Measurements from ENCODE around the gene ZNF124. TPM values are rescaled to one million over a fixed set of nuclear protein-coding genes. Genes with fewer than 3 reads are reported as not detected.
A peak's percentile ranks its signal among the peaks of the same experiment; 100 is the strongest.

The ZNF124 gene
- total RNA-seq, 1 experiment from 2014 or later, result 22.8 TPM

DNA sequence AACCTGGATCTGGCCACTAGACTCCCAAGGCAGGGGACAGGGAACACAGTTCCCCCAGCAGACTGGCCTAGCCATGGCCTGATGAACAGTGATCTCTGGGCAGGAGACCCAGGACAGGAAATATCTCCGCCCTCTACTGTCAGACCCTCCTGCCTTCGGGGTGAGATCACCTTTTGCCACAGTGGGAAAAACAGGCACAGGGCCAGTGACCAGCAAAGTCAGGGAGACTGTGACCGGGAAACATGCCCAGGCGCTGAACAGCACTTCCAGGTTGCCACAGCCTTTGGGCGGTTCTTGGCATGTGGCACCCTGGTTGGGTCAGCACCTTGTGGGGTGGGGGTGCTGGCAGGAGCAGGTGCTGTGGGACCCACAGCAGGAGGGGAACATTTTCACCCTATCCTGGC is 58.7 kb downstream of the ZNF124 start:
- peak; percentile 89 for DNase-seq (ENCODE audit: low read depth)

DNA sequence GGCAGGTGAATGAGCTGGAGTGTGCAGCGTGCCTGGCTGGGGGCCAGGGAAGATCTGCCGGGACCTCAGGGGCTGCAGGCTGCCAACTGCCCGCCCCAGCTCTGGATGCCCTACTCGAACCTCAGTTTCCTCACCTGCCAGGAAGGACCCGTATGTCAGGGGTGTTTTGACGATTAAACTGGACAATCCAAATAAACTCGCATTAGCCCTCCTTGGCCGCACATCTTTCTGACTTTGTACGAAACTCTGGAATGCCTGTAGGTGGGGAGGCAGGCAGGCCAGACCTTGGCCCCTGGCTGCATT is 59.4 kb downstream of the ZNF124 start:
- DNase-seq (ENCODE audit: low read depth), result no peak

DNA sequence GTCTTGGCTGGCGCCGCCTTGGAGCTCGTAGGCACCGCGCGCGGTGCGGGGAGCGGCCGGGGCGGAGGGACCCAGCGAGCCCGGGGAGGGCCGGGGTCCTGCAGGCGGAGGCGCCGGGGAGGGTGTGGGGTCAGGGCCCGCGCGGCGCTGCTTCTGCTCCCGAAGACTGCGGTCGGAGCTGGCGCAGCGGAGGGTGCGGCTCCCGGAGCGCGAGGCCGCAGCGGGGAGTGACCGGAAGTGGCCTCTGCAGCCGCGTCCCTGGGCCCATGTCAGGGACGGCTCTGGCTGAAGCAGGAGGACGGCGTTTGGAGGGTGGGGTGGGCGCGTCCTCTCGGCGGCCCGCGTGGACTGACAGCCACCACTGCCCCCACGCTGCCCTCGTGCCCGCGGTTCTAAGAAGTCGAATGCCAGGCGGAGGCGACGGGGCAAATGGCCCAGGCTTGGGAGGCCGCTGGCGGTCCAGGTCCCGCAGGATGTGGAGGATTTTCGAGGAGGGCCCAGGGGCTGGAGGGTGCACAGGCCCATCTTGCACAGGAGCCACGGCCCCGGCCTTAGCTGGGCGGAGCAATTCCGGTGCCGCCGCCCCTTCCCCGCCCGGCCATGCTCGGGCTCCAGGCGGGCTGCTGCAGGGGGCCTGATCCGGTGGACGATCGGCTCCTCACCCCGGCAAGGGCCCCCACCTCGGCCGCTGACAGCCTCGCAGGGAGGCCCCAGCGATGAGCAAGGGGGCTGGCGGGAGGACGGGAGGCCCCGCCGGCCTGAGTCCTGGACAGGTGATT is 59.9 kb downstream of the ZNF124 start:
- DNase-seq (ENCODE audit: low read depth), result peak; percentile 53

DNA sequence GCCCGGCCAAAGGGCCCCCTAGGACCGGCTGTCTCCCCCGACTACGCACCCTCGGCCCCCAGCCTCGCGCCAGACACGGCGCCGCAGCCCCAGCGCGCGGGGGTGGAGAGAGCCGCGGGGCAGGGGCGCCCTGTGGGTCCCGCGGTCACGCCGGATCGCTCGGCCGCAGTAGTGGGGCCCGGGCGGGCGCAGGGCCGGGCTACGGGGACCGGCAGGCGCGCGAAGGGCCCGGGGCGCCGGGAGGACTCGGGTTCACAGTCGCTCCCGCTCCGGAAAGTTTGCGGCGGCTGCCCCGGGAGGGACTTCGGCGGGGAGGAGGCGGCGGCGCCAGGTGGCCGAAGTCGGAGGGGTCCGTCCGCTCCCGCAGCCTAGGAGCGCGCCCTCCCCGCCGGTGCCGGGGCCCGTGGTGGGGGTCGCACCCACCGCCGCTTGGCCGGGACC is 60.5 kb downstream of the ZNF124 start:
- DNase-seq (ENCODE audit: low read depth), result no peak

DNA sequence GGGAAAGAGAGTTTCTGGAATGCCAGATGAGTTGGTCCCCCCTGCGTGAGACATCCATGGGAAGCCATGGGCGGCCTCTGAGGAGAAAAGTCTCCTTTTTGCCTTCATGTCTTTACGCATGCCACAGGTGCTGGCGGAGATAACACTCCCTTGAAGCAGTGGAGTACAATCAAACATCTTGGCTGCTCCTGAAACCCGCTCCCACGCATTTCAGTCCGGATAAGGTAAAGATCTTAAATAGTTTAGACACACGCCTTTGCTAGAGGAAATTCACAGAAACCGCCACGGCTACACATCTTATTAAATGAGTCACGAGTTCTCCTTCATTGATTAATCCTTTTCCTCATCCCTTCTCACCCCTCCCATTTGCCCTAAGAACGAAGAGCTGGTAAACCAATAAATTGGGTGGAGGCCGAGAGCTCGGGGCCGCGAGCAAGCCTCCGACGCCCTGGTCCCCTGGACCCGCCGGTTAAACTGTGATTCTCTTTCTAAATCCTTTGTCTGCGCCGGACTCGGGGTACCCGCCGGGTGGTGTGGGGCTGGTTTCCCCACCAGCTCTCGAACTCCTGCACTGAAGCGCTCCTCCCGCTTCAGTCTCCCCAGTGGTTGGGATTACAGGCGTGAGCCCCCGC is 61.1 kb downstream of the ZNF124 start:
- DNase-seq (ENCODE audit: low read depth), result no peak

DNA sequence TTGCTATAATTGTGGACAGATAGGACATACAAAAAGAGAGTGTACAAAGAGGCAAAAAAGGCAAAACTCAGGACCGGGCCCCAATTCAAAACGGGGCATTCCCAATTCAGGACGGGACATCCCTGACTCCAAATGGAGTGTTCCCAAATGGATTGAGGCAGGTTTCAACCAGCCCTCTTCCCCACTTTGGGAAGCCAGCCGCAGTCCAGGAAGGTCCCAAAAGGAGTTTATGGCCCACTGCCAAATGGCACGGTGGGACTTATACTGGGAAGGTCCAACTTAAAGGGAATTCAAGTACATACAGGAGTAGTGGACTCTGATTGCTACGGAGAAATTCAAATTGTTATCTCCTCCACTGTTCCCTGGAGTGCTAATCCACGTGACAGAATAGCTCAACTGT is 64.1 kb downstream of the ZNF124 start:
- no peak for DNase-seq (ENCODE audit: low read depth)

DNA sequence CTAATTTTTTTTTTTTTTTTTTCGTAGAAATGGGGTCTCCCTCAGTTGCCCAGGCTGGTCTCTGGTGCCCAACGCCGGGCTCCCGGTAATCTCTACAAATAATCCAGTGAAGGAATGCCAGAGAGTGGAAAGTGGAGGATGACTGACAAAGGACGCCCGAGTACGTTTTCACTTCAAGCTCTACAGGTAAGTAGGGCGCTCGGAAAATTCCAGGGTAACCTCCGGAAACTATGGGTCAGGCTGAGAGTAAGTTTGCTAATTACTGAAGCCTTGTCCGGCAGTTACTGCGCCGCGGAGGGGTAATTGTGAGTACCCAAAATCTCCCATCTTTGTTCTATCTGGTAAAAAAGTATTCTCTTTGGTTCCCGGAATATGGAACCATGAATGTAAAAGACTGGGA is 65.9 kb downstream of the ZNF124 start:
- no peak for DNase-seq (ENCODE audit: low read depth)

Other genes with a start within 250 kb of the ZNF124 start
- 24.2 and 37.4 TPM in 2 replicates for gene AHCTF1, start 240.1 kb downstream of the ZNF124 start, total RNA-seq (2014; rRNA removed; shearing (Covaris generic))
- gene ZNF695, start 164.0 kb downstream of the ZNF124 start, total RNA-seq (2014; rRNA removed; shearing (Covaris generic)), result 2.5 and 8.9 TPM in 2 replicates
- 5.4 and 9.3 TPM in 2 replicates for gene ZNF670, start 93.2 kb downstream of the ZNF124 start, total RNA-seq (2014; rRNA removed; shearing (Covaris generic))
- gene ZNF669, start 67.7 kb downstream of the ZNF124 start, total RNA-seq (2014; rRNA removed; shearing (Covaris generic)), result 6.9 and 13.4 TPM in 2 replicates
- gene VN1R5, start 84.1 kb upstream of the ZNF124 start, total RNA-seq (2014; rRNA removed; shearing (Covaris generic)), result not detected in 2 replicates
- 26.4 and 28.0 TPM in 2 replicates for gene ZNF496, start 159.8 kb upstream of the ZNF124 start, total RNA-seq (2014; rRNA removed; shearing (Covaris generic))
- 7.4 and 9.2 TPM in 2 replicates for gene NLRP3, start 244.2 kb upstream of the ZNF124 start, total RNA-seq (2014; rRNA removed; shearing (Covaris generic))

All from M059J (cell line).